Smooth muscle cell (in vitro differentiated cells): ENCODE results near the gene SMCO4. TPM values are rescaled to one million over a fixed set of nuclear protein-coding genes. Genes with fewer than 3 reads are reported as not detected.
A peak's percentile ranks its signal among the peaks of the same experiment; 100 is the strongest.

ENCODE experiments used
- DNase-seq: peaks from one replicate; lab custom pipeline; 2025; ENCODE audit not compliant: unreplicated experiment; lab: John Stamatoyannopoulos, UW
- H2AFZ ChIP-seq: fragments of 200-600 bp; sonication (generic); 2 replicates; pipeline ENCODE4 v1.6.0; 2016; ENCODE audit warnings: antibody characterized with exemption, low read depth, mild to moderate bottlenecking
- H3F3A ChIP-seq: fragments of 200-600 bp; sonication (generic); 2 replicates; pipeline ENCODE4 v1.6.0; 2017; ENCODE audit warnings: antibody characterized with exemption, low read depth
- H3K27ac ChIP-seq: fragments of 200-600 bp; sonication (generic); 2 replicates; pipeline ENCODE4 v1.5.1; 2016; ENCODE audit warnings: low read depth, mild to moderate bottlenecking
- H3K27me3 ChIP-seq: fragments of 200-600 bp; sonication (generic); 2 replicates; pipeline ENCODE4 v1.6.1; 2016; ENCODE audit warnings: low read depth, mild to moderate bottlenecking
- H3K36me3 ChIP-seq: fragments of 200-600 bp; sonication (generic); 2 replicates; pipeline ENCODE4 v1.5.1; 2016; ENCODE audit warnings: low read depth
- H3K4me1 ChIP-seq: fragments of 200-600 bp; sonication (generic); 2 replicates; pipeline ENCODE4 v1.5.1; 2016; ENCODE audit warnings: low read depth
- H3K4me2 ChIP-seq: fragments of 200-600 bp; sonication (generic); 2 replicates; pipeline ENCODE4 v1.6.0; 2016; ENCODE audit warnings: mild to moderate bottlenecking
- H3K4me3 ChIP-seq: fragments of 200-600 bp; sonication (generic); 2 replicates; pipeline ENCODE4 v1.5.1; 2016; ENCODE audit warnings: mild to moderate bottlenecking
- H3K79me2 ChIP-seq: fragments of 200-600 bp; sonication (generic); 2 replicates; pipeline ENCODE4 v1.6.0; 2016; ENCODE audit warnings: low read depth, mild to moderate bottlenecking
- H3K9ac ChIP-seq: fragments of 200-600 bp; sonication (generic); 2 replicates; pipeline ENCODE4 v1.6.0; 2016; ENCODE audit warnings: low read depth
- H3K9me3 ChIP-seq: fragments of 200-600 bp; sonication (generic); replicated peaks from 2 replicates; pipeline ENCODE4 v1.5.1; 2016; ENCODE audit warnings: low read depth
- H4K20me1 ChIP-seq: fragments of 200-600 bp; sonication (generic); 2 replicates; pipeline ENCODE4 v1.6.0; 2016; ENCODE audit warnings: low read depth
- WGBS: methylation state at CpG from one replicate; pipeline ENCODE4 v1.1.7; 2016; ENCODE audit warnings: low lambda C conversion rate; 5-methylcytosine and 5-hydroxymethylcytosine counted together
- polyA plus RNA-seq: library from polyadenylated mRNA; unstranded; fragments of >200 nt; fragmentation: Nextera tagmentation; extraction: Ambion mirVana; gene quantifications from 2 replicates; pipeline ENCODE4 v1.2.1, GENCODE V29; 2016
- total RNA-seq: library from RNA; depleted of rRNA; stranded (reverse); fragments of >200 nt; gene quantifications from 2 replicates; pipeline ENCODE4 v1.2.3, GENCODE V29; 2014
- TF ChIP-seq, protein P1 (sequence below): fragments of 200-600 bp; sonication (generic); IDR thresholded peaks from 2 replicates; pipeline ENCODE4 v1.5.1; 2017; ENCODE audit warnings: borderline replicate concordance, mild to moderate bottlenecking, antibody characterized with exemption; ENCODE audit not compliant: insufficient read depth, poor library complexity, severe bottlenecking

Gene SMCO4
- total and polyA plus RNA-seq, 2 experiments from 2014 or later = 13.8 to 50.7 TPM

DNA sequence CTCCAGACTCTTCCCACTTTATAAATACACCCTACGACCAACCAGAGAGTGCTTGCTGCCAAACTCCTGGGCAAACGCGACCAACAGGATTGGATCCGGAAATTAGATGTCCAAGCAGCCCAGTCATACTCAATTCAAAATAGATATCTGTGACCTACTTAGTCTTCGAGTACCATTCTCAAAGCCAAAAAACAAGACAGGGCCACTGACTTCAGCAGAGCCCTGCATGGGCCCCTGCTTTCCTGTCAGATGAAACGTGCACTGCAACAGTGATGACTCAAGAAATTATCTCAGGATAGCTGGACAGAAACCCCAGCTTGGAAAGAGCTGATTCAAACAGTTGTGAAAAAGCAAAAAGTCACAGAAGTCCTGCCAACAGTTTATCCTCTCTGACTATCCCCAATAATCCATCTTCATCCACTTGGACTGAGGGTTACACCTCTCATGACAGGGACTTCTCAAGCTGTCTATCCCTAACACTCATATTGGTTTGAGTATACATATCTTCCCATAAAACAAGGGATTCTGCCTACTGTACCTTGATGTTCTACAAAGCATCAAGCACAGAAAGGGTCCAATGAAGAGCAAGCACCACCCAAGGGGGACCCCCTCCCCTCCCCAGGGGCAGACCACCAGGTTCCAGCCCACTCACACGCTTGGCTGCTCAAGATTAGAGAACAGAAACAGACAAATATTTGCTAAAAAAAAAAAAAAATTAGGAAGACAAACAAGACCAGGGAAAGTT is 17.4 kb downstream of the SMCO4 start:
- WGBS = 52% methylated on average over 7 of the region's 7 CpGs
- Histone ChIP-seq H3K9me3 (no peaks in the 10 kb centered on the region), H3K4me3 (no peak overlapping the region), H3K9ac (no peak overlapping the region), H3K36me3 (no peaks in the 10 kb centered on the region), H3K27ac (peak overlapping the region; percentile 17), H3F3A (peaks cover 8% of the 10 kb centered on the region), H2AFZ (no peak overlapping the region), H3K4me1 (peaks cover 40% of the 10 kb centered on the region), H3K27me3 (no peaks in the 10 kb centered on the region), H4K20me1 (peaks cover 97% of the 10 kb centered on the region), H3K79me2 (peaks cover 50% of the 10 kb centered on the region), H3K4me2 (peak overlapping the region; percentile 40)
- TF ChIP-seq, protein P1, sequence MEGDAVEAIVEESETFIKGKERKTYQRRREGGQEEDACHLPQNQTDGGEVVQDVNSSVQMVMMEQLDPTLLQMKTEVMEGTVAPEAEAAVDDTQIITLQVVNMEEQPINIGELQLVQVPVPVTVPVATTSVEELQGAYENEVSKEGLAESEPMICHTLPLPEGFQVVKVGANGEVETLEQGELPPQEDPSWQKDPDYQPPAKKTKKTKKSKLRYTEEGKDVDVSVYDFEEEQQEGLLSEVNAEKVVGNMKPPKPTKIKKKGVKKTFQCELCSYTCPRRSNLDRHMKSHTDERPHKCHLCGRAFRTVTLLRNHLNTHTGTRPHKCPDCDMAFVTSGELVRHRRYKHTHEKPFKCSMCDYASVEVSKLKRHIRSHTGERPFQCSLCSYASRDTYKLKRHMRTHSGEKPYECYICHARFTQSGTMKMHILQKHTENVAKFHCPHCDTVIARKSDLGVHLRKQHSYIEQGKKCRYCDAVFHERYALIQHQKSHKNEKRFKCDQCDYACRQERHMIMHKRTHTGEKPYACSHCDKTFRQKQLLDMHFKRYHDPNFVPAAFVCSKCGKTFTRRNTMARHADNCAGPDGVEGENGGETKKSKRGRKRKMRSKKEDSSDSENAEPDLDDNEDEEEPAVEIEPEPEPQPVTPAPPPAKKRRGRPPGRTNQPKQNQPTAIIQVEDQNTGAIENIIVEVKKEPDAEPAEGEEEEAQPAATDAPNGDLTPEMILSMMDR = no peak
- no peak for DNase-seq

DNA sequence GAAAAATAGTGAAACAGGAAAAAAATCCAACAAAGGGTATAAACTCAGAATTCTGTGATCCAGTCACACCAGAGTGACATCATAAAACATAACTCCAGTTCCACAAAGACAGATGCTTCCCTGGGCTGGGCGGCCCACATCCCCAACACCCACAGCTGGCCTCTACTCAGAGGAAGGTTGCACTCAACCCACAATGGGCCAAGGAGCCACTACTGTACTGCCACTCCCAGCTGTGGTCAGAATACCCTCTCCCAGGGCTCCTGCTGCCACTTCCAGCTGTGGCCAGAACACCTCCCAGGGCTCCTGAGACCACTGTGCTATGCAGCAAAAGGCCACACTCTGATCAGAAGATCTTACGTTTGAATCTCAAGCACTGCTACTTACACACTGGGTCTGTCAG is 18.3 kb downstream of the SMCO4 start:
- Histone ChIP-seq H3K9ac (no peak overlapping the region), H3K27ac (no peak overlapping the region), H3K27me3 (no peaks in the 10 kb centered on the region), H3K4me1 (peaks cover 32% of the 10 kb centered on the region), H3K9me3 (no peaks in the 10 kb centered on the region), H4K20me1 (peaks cover 96% of the 10 kb centered on the region), H3K79me2 (peaks cover 56% of the 10 kb centered on the region), H3K4me3 (no peak overlapping the region), H3F3A (peaks cover 1% of the 10 kb centered on the region), H2AFZ (no peak overlapping the region), H3K4me2 (peak overlapping the region; percentile 40), H3K36me3 (no peaks in the 10 kb centered on the region)
- no peak for DNase-seq
- WGBS = 73% methylated on average over 2 of the region's 2 CpGs
- TF ChIP-seq, protein P1 = no peak

DNA sequence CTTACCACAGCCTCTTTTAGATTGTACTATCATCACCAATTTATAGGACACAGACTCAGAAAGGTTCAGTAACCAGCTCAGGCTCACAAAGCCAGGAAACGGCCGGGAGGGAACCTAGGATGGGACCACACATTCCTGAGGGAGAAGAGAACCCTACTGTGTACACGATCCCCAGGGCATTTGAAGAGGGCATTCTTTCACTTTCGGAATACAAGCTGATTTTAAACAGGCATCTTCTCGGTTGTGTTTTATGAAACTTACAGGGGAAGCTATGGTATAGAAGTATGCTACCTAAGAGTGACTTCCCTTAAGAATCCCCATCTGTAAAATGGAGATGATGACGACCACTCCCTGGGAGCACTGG is 19.0 kb downstream of the SMCO4 start:
- H3K4me1 ChIP-seq = peaks cover 33% of the 10 kb centered on the region
- no peak overlapping the region for H2AFZ ChIP-seq
- TF ChIP-seq, protein P1 = no peak

More for the DNA sequence above, 19.0 kb downstream of the SMCO4 start:
- H3K4me2 ChIP-seq = peak overlapping the region; percentile 40
- H3K79me2 ChIP-seq = peaks cover 56% of the 10 kb centered on the region
- H4K20me1 ChIP-seq = peaks cover 96% of the 10 kb centered on the region
- H3K36me3 ChIP-seq = no peaks in the 10 kb centered on the region
- no peak overlapping the region for H3K27ac ChIP-seq
- H3K9ac ChIP-seq = no peak overlapping the region
- no peak overlapping the region for H3K4me3 ChIP-seq
- no peaks in the 10 kb centered on the region for H3K9me3 ChIP-seq
- 64% methylated on average over 6 of the region's 6 CpGs for WGBS
- no peak for DNase-seq
- H3K27me3 ChIP-seq = no peaks in the 10 kb centered on the region
- no peaks in the 10 kb centered on the region for H3F3A ChIP-seq
